HepG2 (cell line): Measurements from ENCODE around the gene LAPTM4A. TPM values are rescaled to one million over a fixed set of nuclear protein-coding genes. Genes with fewer than 3 reads are reported as not detected.

Experiments used
- AKAP8 ChIP-seq: sonication (generic); formaldehyde crosslinking; IDR thresholded peaks from 2 replicates; pipeline ENCODE4 v1.5.1; 2020; ENCODE audit warnings: mild to moderate bottlenecking, missing genetic modification reagents
- CHCHD3 ChIP-seq: sonication (generic); formaldehyde crosslinking; IDR thresholded peaks from 2 replicates; pipeline ENCODE4 v1.8.0; 2022; ENCODE audit warnings: mild to moderate bottlenecking, missing genetic modification reagents, moderate library complexity
- ESRRA ChIP-seq: sonication (generic); formaldehyde crosslinking; IDR thresholded peaks from 2 replicates; pipeline ENCODE4 v1.5.1; 2020; ENCODE audit warnings: mild to moderate bottlenecking, low read depth, missing genetic modification reagents
- GATAD1 ChIP-seq: IDR thresholded peaks from 2 replicates; pipeline ENCODE4 v1.6.1; 2016; ENCODE audit warnings: missing genetic modification reagents, missing compliant biosample characterization
- HMG20B ChIP-seq: conservative IDR thresholded peaks from 2 replicates; pipeline ENCODE4 v1.6.1; 2016; ENCODE audit warnings: missing genetic modification reagents, missing compliant biosample characterization
- HNRNPUL1 ChIP-seq: fragments of 200-400 bp; formaldehyde crosslinking; IDR thresholded peaks from 2 replicates; pipeline ENCODE4 v1.6.1; 2017; ENCODE audit warnings: low read depth, mild to moderate bottlenecking, low read length, moderate library complexity
- KLF15 ChIP-seq: sonication (generic); formaldehyde crosslinking; IDR thresholded peaks from 2 replicates; pipeline ENCODE4 v1.8.1; 2023; ENCODE audit warnings: borderline replicate concordance, mild to moderate bottlenecking, inconsistent platforms, missing genetic modification reagents, mixed read lengths
- MAFF ChIP-seq: IDR thresholded peaks from 2 replicates; pipeline ENCODE4 v1.6.1; 2011; ENCODE audit warnings: low read depth, low read length, improper control_type of control experiment
- MTERF4 ChIP-seq: sonication (generic); formaldehyde crosslinking; IDR thresholded peaks from 2 replicates; pipeline ENCODE4 v1.8.0; 2023; ENCODE audit warnings: mild to moderate bottlenecking, missing genetic modification reagents
- SETDB1 ChIP-seq: sonication (generic); formaldehyde crosslinking; IDR thresholded peaks from 2 replicates; pipeline ENCODE4 v1.5.1; 2020; ENCODE audit warnings: missing genetic modification reagents, mild to moderate bottlenecking, borderline replicate concordance
- TBP ChIP-seq: sonication (generic); formaldehyde crosslinking; IDR thresholded peaks from 2 replicates; pipeline ENCODE4 v1.5.0; 2020; ENCODE audit warnings: missing genetic modification reagents
- TEAD3 ChIP-seq: optimal IDR thresholded peaks from 2 replicates; pipeline ENCODE3; 2016; ENCODE audit warnings: borderline replicate concordance
- TMF1 ChIP-seq: sonication (generic); formaldehyde crosslinking; IDR thresholded peaks from 2 replicates; pipeline ENCODE4 v1.8.1; 2022; ENCODE audit warnings: low read depth, missing genetic modification reagents
- ZBTB7A ChIP-seq: sonication (generic); formaldehyde crosslinking; IDR thresholded peaks from 2 replicates; pipeline ENCODE4 v1.8.0; 2022; ENCODE audit warnings: mild to moderate bottlenecking, missing genetic modification reagents
- ZNF232 ChIP-seq: sonication (generic); formaldehyde crosslinking; IDR thresholded peaks from 2 replicates; pipeline ENCODE4 v1.4.0; 2020; ENCODE audit warnings: missing genetic modification reagents, borderline replicate concordance
- ZNF235 ChIP-seq: sonication (generic); formaldehyde crosslinking; IDR thresholded peaks from 2 replicates; pipeline ENCODE4 v1.8.1; 2023; ENCODE audit warnings: mild to moderate bottlenecking, missing genetic modification reagents, borderline replicate concordance
- ZNF263 ChIP-seq: sonication (generic); formaldehyde crosslinking; IDR thresholded peaks from 2 replicates; pipeline ENCODE4 v1.4.0; 2020; ENCODE audit warnings: missing genetic modification reagents
- ZNF354B ChIP-seq: sonication (generic); formaldehyde crosslinking; IDR thresholded peaks from 2 replicates; pipeline ENCODE4 v1.8.0; 2022; ENCODE audit warnings: mild to moderate bottlenecking, missing genetic modification reagents
- ZNF431 ChIP-seq: sonication (generic); formaldehyde crosslinking; IDR thresholded peaks from 2 replicates; pipeline ENCODE4 v1.9.0; 2022; ENCODE audit warnings: missing genetic modification reagents, low read depth, mild to moderate bottlenecking, borderline replicate concordance
- ZNF768 ChIP-seq: sonication (generic); formaldehyde crosslinking; IDR thresholded peaks from 2 replicates; pipeline ENCODE4 v1.4.0; 2020; ENCODE audit warnings: missing genetic modification reagents
- ZNF770 ChIP-seq: sonication (generic); formaldehyde crosslinking; IDR thresholded peaks from 2 replicates; pipeline ENCODE4 v1.5.0; 2020; ENCODE audit warnings: mild to moderate bottlenecking, missing genetic modification reagents
- ZNF792 ChIP-seq: IDR thresholded peaks from 2 replicates; pipeline ENCODE4 v1.6.1; 2016
- polyA plus RNA-seq, 8 experiments: library from polyadenylated mRNA; depleted of rRNA in 3 of 8; stranded (reverse) in 7 of 8; unstranded in 1 of 8; fragments of >200 nt; fragmentation: Illumina TruSeq in 4 of 8; extraction: Trizol in 4 of 8; gene quantifications; 2 replicates each; pipeline versions ENCODE4 v1.2.1 to v1.2.3, GENCODE V29; 2011 to 2016; ENCODE audit warnings: low read depth in 4 of 8, missing spikeins in 1 of 8, mixed read lengths in 1 of 8; ENCODE audit not compliant: insufficient read depth in 1 of 8
- total RNA-seq, 5 experiments: library from RNA; depleted of rRNA; stranded (reverse); fragments of >200 nt; fragmentation: Illumina TruSeq; extraction: Trizol; gene quantifications; 2 replicates each; pipeline ENCODE4 v1.2.3, GENCODE V29; 2016; ENCODE audit warnings: low read depth in 1 of 5
- TF ChIP-seq, protein P1 (sequence below): sonication (generic); formaldehyde crosslinking; IDR thresholded peaks from 2 replicates; pipeline ENCODE4 v1.4.0; 2020; ENCODE audit warnings: missing genetic modification reagents, borderline replicate concordance
- TF ChIP-seq, protein P2 (sequence below): sonication (generic); formaldehyde crosslinking; IDR thresholded peaks from 2 replicates; pipeline ENCODE4 v1.5.0; 2020; ENCODE audit warnings: missing genetic modification reagents

LAPTM4A gene
- total and polyA plus RNA-seq, 2 of the 13 experiments (the other 11 are each of a cell fraction or from before 2014, with no cell fraction given): 116 to 558 TPM

- TF ChIP-seq MAFF (no peak), ZNF235 (CRISPR knock-in tag) (no peak), SETDB1 (CRISPR knock-in tag) (0 out of 2 replicates have a peak, but pooled peaks have one; percentile 40), ZNF768 (CRISPR knock-in tag) (peak; percentile 12; the same call in 1 of the 2 replicates), HMG20B (CRISPR knock-in tag) (peak; percentile 60), ZNF232 (CRISPR knock-in tag) (no peak), TEAD3 (CRISPR knock-in tag) (peak; percentile 94), CHCHD3 (CRISPR knock-in tag) (no peak), AKAP8 (CRISPR knock-in tag) (no peak), HNRNPUL1 (no peak), TBP (no peak), ZNF431 (CRISPR knock-in tag) (peak; percentile 88; the same call in 1 of the 2 replicates), ZBTB7A (CRISPR knock-in tag) (no peak), MTERF4 (CRISPR knock-in tag) (no peak), ZNF792 (CRISPR knock-in tag) (peak; percentile 65), ZNF263 (CRISPR knock-in tag) (no peak), ZNF770 (CRISPR knock-in tag) (no peak), ESRRA (CRISPR knock-in tag) (peak; percentile 82; the same call in 1 of the 2 replicates), TMF1 (CRISPR knock-in tag) (no peak), KLF15 (no peak), GATAD1 (CRISPR knock-in tag) (peak; percentile 61; the same call in 1 of the 2 replicates), ZNF354B (no peak)
- TF ChIP-seq, protein P1, sequence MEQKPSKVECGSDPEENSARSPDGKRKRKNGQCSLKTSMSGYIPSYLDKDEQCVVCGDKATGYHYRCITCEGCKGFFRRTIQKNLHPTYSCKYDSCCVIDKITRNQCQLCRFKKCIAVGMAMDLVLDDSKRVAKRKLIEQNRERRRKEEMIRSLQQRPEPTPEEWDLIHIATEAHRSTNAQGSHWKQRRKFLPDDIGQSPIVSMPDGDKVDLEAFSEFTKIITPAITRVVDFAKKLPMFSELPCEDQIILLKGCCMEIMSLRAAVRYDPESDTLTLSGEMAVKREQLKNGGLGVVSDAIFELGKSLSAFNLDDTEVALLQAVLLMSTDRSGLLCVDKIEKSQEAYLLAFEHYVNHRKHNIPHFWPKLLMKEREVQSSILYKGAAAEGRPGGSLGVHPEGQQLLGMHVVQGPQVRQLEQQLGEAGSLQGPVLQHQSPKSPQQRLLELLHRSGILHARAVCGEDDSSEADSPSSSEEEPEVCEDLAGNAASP: peak; percentile 89
- TF ChIP-seq, protein P2, sequence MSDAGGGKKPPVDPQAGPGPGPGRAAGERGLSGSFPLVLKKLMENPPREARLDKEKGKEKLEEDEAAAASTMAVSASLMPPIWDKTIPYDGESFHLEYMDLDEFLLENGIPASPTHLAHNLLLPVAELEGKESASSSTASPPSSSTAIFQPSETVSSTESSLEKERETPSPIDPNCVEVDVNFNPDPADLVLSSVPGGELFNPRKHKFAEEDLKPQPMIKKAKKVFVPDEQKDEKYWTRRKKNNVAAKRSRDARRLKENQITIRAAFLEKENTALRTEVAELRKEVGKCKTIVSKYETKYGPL (CRISPR knock-in tag): no peak
Measured at GRCh38 chr2:20093263-20094141, 42.1 kb upstream of the LAPTM4A start (continued).
